Right lobe of liver (tissue), 4 donors: ENCODE data around the gene DNER.

ENCODE experiments used
- POLR2A ChIP-seq: fragments of 450-650 bp; IDR thresholded peaks from one replicate; pipeline ENCODE4 v1.6.1; 2017; ENCODE audit warnings: antibody characterized with exemption, mild to moderate bottlenecking
- TF ChIP-seq, protein P1 (sequence below), 4 donors: fragments of 200-600 bp in 3 of 4; fragments of 450-650 bp in 1 of 4; IDR thresholded peaks; one replicate each; pipeline versions ENCODE4 v1.5.1 to v1.8.0; 2016 to 2022; ENCODE audit warnings: antibody characterized with exemption in 4 of 4, mild to moderate bottlenecking in 2 of 4
- donor health status: DM: no; HTN: no; CAD: no.
- donor health status: DM: no; HTN: no; CAD: no.
- donor health status: DM: no; HTN: yes; CAD: no.

GRCh38 chr2:229652796-229653195 lies 61.6 kb downstream of the DNER start:
- TF ChIP-seq, protein P1, sequence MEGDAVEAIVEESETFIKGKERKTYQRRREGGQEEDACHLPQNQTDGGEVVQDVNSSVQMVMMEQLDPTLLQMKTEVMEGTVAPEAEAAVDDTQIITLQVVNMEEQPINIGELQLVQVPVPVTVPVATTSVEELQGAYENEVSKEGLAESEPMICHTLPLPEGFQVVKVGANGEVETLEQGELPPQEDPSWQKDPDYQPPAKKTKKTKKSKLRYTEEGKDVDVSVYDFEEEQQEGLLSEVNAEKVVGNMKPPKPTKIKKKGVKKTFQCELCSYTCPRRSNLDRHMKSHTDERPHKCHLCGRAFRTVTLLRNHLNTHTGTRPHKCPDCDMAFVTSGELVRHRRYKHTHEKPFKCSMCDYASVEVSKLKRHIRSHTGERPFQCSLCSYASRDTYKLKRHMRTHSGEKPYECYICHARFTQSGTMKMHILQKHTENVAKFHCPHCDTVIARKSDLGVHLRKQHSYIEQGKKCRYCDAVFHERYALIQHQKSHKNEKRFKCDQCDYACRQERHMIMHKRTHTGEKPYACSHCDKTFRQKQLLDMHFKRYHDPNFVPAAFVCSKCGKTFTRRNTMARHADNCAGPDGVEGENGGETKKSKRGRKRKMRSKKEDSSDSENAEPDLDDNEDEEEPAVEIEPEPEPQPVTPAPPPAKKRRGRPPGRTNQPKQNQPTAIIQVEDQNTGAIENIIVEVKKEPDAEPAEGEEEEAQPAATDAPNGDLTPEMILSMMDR (IDR thresholded peaks at IDR 0.05) = no peak
- TF ChIP-seq POLR2A = no peak
